ENCODE data around the gene GNAT2.

Gene GNAT2

GRCh38 chr1:109565241-109565640 lies 54.2 kb downstream of the GNAT2 start:
- TF ChIP-seq TAF1 (IDR thresholded peaks at IDR 0.05; ENCODE audit: borderline replicate concordance, low read depth, low read length): no peak
- TF ChIP-seq POLR2A (IDR thresholded peaks at IDR 0.05; ENCODE audit: low read depth, low read length): no peak
- TF ChIP-seq POLR2AphosphoS5 (IDR thresholded peaks at IDR 0.05; ENCODE audit: low read depth, low read length): no peak
- no peak for DNase-seq (ENCODE audit: insufficient read length)
- FAIRE-seq: no peak

DNA sequence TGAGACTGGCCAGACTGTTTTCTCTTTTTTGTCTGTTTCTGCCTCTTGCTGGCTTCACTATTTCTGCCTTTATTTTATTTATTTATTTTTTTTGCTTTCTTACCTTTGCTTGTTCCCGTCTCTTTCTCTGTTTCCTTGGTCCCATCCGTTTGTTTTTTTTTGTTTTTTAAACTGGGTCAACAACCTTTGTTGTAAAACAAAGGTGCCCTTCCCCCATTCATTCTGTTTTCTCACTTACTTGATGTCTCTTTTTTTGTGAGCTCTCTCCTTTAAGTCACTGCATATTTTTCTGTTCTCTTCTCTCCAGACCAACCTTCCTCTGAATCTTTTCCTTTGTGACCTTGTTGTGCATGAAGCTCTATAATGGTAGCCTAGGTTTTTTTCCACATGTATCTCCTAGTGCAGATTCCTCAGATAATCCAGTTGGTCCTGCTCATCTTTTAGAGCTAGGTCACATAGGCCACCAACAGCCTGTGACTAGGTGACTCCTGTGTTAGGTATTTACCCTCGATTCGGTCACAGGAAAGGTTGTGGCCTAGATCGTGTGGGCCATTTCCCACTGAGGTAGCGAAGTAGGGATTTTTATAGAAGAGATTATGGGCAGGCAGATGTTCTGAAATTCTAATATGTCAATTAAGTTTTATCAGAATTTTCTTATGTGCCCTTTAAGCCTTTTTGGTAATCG lies 55.1 kb downstream of the GNAT2 start:
- no peak for DNase-seq (ENCODE audit: insufficient read length)
- no peak for FAIRE-seq

GRCh38 chr1:109559995-109560394 lies 59.4 kb downstream of the GNAT2 start:
- no peak for TF ChIP-seq POLR2A (IDR thresholded peaks at IDR 0.05; ENCODE audit: low read depth, low read length)
- TF ChIP-seq TAF1 (IDR thresholded peaks at IDR 0.05; ENCODE audit: borderline replicate concordance, low read depth, low read length): no peak
- TF ChIP-seq POLR2AphosphoS5 (IDR thresholded peaks at IDR 0.05; ENCODE audit: low read depth, low read length): no peak
- DNase-seq (ENCODE audit: insufficient read length) (no peak), FAIRE-seq (no peak)

More for the DNA sequence above, 55.1 kb downstream of the GNAT2 start:
- no peak for TF ChIP-seq TAF1 (IDR thresholded peaks at IDR 0.05; ENCODE audit: borderline replicate concordance, low read depth, low read length)
- TF ChIP-seq POLR2AphosphoS5 (IDR thresholded peaks at IDR 0.05; ENCODE audit: low read depth, low read length): no peak
- TF ChIP-seq POLR2A (IDR thresholded peaks at IDR 0.05; ENCODE audit: low read depth, low read length): no peak

GRCh38 chr1:109557520-109557919 lies 61.9 kb downstream of the GNAT2 start:
- DNase-seq (ENCODE audit: insufficient read length) (no peak), FAIRE-seq (no peak)
- no peak for TF ChIP-seq POLR2AphosphoS5 (IDR thresholded peaks at IDR 0.05; ENCODE audit: low read depth, low read length)
- TF ChIP-seq POLR2A (IDR thresholded peaks at IDR 0.05; ENCODE audit: low read depth, low read length): no peak
- TF ChIP-seq TAF1 (IDR thresholded peaks at IDR 0.05; ENCODE audit: borderline replicate concordance, low read depth, low read length): no peak

DNA sequence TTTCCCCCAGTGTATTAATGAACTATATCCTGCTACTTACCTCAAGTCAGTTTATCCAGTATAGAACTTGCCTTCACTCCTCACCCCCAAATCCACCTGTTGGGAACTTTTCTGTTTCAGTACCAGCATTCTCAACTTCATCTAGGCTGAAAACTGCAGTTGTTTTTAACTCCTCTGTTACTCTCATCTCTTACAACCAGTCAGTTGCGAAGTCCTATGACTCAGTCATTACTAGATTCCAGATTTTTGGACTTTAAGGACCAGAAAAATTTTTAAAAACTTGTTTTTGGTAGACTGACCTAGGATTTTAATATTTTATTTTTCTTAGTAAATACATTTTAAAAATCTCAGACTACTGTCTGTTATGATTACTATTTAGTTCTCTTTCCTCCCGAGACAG lies 62.9 kb downstream of the GNAT2 start:
- no peak for TF ChIP-seq POLR2AphosphoS5 (IDR thresholded peaks at IDR 0.05; ENCODE audit: low read depth, low read length)
- no peak for TF ChIP-seq TAF1 (IDR thresholded peaks at IDR 0.05; ENCODE audit: borderline replicate concordance, low read depth, low read length)
- no peak for TF ChIP-seq POLR2A (IDR thresholded peaks at IDR 0.05; ENCODE audit: low read depth, low read length)
- FAIRE-seq (no peak), DNase-seq (ENCODE audit: insufficient read length) (no peak)
